ENCODE data around the gene JMJD6.

DNA sequence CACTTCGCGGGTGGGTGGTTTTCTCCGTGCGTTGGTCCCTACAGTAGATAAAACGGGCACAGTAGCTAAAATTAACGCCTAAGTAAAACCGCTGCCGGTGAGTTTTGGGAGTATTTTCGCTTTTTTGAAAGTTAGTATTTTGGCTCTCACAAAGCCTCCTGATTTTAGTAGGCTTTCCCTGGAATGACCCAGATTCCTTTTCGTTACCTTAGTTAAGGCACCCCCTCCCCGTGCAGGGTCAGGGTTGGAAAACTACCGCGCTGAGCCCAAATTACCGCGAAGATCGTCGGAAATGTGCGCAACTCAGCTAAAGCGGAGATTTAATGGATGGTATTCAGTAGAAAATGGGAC lies 54.5 kb downstream of the JMJD6 start:
- TF ChIP-seq, protein P1, sequence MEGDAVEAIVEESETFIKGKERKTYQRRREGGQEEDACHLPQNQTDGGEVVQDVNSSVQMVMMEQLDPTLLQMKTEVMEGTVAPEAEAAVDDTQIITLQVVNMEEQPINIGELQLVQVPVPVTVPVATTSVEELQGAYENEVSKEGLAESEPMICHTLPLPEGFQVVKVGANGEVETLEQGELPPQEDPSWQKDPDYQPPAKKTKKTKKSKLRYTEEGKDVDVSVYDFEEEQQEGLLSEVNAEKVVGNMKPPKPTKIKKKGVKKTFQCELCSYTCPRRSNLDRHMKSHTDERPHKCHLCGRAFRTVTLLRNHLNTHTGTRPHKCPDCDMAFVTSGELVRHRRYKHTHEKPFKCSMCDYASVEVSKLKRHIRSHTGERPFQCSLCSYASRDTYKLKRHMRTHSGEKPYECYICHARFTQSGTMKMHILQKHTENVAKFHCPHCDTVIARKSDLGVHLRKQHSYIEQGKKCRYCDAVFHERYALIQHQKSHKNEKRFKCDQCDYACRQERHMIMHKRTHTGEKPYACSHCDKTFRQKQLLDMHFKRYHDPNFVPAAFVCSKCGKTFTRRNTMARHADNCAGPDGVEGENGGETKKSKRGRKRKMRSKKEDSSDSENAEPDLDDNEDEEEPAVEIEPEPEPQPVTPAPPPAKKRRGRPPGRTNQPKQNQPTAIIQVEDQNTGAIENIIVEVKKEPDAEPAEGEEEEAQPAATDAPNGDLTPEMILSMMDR (IDR thresholded peaks at IDR 0.05 in 2 of 3, conservative IDR thresholded peaks at IDR 0.05 in 1 of 3; ENCODE audit: borderline replicate concordance in 1 of 3, insufficient read depth in 1 of 3, low read depth in 2 of 3, low read length in 2 of 3), result no peak
- TF ChIP-seq SP1 (IDR thresholded peaks at IDR 0.05; ENCODE audit: low read depth) (no peak), POLR2AphosphoS5 (IDR thresholded peaks at IDR 0.05; ENCODE audit: low read depth, low read length) (peak; percentile 98), FOSL1 (IDR thresholded peaks at IDR 0.05; ENCODE audit: low read depth) (no peak), SRF (IDR thresholded peaks at IDR 0.05; ENCODE audit: low read depth) (no peak), RAD21 (IDR thresholded peaks at IDR 0.05; ENCODE audit: low read depth) (no peak), EZH2 (IDR thresholded peaks at IDR 0.05) (no peak), YY1 (IDR thresholded peaks at IDR 0.05; ENCODE audit: extremely low read depth, insufficient replicate concordance, low read depth, low read length) (no peak), ELF1 (IDR thresholded peaks at IDR 0.05; ENCODE audit: borderline replicate concordance, low read depth) (no peak), JUND (IDR thresholded peaks at IDR 0.05) (no peak), POLR2A (IDR thresholded peaks at IDR 0.05; ENCODE audit: borderline replicate concordance, extremely low read depth, insufficient read depth, insufficient read length) (peak; percentile 98)
- TF ChIP-seq, protein P2, sequence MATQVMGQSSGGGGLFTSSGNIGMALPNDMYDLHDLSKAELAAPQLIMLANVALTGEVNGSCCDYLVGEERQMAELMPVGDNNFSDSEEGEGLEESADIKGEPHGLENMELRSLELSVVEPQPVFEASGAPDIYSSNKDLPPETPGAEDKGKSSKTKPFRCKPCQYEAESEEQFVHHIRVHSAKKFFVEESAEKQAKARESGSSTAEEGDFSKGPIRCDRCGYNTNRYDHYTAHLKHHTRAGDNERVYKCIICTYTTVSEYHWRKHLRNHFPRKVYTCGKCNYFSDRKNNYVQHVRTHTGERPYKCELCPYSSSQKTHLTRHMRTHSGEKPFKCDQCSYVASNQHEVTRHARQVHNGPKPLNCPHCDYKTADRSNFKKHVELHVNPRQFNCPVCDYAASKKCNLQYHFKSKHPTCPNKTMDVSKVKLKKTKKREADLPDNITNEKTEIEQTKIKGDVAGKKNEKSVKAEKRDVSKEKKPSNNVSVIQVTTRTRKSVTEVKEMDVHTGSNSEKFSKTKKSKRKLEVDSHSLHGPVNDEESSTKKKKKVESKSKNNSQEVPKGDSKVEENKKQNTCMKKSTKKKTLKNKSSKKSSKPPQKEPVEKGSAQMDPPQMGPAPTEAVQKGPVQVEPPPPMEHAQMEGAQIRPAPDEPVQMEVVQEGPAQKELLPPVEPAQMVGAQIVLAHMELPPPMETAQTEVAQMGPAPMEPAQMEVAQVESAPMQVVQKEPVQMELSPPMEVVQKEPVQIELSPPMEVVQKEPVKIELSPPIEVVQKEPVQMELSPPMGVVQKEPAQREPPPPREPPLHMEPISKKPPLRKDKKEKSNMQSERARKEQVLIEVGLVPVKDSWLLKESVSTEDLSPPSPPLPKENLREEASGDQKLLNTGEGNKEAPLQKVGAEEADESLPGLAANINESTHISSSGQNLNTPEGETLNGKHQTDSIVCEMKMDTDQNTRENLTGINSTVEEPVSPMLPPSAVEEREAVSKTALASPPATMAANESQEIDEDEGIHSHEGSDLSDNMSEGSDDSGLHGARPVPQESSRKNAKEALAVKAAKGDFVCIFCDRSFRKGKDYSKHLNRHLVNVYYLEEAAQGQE (IDR thresholded peaks at IDR 0.05; ENCODE audit: low read depth), result no peak
- TF ChIP-seq, protein P3, sequence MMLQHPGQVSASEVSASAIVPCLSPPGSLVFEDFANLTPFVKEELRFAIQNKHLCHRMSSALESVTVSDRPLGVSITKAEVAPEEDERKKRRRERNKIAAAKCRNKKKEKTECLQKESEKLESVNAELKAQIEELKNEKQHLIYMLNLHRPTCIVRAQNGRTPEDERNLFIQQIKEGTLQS (IDR thresholded peaks at IDR 0.05), result no peak
- TF ChIP-seq, protein P4, sequence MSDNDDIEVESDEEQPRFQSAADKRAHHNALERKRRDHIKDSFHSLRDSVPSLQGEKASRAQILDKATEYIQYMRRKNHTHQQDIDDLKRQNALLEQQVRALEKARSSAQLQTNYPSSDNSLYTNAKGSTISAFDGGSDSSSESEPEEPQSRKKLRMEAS (IDR thresholded peaks at IDR 0.05), result no peak
